K562 (cell line): ENCODE results near the gene ZSCAN22. TPM values are rescaled to one million over a fixed set of nuclear protein-coding genes. Genes with fewer than 3 reads are reported as not detected.

ENCODE experiments used
- ARNT ChIP-seq, 2 experiments: fragments of 450-650 bp; IDR thresholded peaks; 2 replicates each; pipeline ENCODE4 v1.6.1; 2016; ENCODE audit warnings: mild to moderate bottlenecking in 1 of 2
- ETV6 ChIP-seq, 3 experiments: fragments of 150-350 bp in 1 of 3; sonication (generic) in 1 of 3; formaldehyde crosslinking in 1 of 3; IDR thresholded peaks; 2 replicates each; pipeline versions ENCODE4 v1.6.1 to v1.8.0; 2014 to 2022; ENCODE audit warnings: borderline replicate concordance in 2 of 3, low read depth in 2 of 3, antibody characterized with exemption in 1 of 3, low read length in 1 of 3, mild to moderate bottlenecking in 1 of 3, missing genetic modification reagents in 1 of 3
- GATAD2B ChIP-seq: fragments of 450-650 bp; IDR thresholded peaks from 2 replicates; pipeline ENCODE4 v1.6.1; 2017; ENCODE audit warnings: mild to moderate bottlenecking, borderline replicate concordance
- HMG20A ChIP-seq: fragments of 450-650 bp; formaldehyde crosslinking; conservative IDR thresholded peaks from 2 replicates; pipeline ENCODE4 v1.4.0; 2020; ENCODE audit warnings: mild to moderate bottlenecking, mixed read lengths
- NBN ChIP-seq: fragments of 450-650 bp; IDR thresholded peaks from 2 replicates; pipeline ENCODE4 v1.6.1; 2016; ENCODE audit warnings: low read depth, mild to moderate bottlenecking
- NCOA2 ChIP-seq, 2 experiments: fragments of 450-650 bp; IDR thresholded peaks; 2 replicates each; pipeline ENCODE4 v1.6.1; 2018; ENCODE audit warnings: mild to moderate bottlenecking in 2 of 2, moderate library complexity in 1 of 2; ENCODE audit not compliant: partially characterized antibody in 2 of 2
- PCBP1 ChIP-seq: fragments of 200-400 bp; formaldehyde crosslinking; IDR thresholded peaks from 2 replicates; pipeline ENCODE4 v1.6.1; 2018; ENCODE audit warnings: mild to moderate bottlenecking, low read depth, low read length; ENCODE audit not compliant: poor library complexity, severe bottlenecking
- POU5F1 ChIP-seq: fragments of 150-350 bp; IDR thresholded peaks from 2 replicates; pipeline ENCODE4 v1.6.1; 2014; ENCODE audit warnings: borderline replicate concordance, low read length, low read depth, mild to moderate bottlenecking; ENCODE audit not compliant: partially characterized antibody
- PPARD ChIP-seq: fragments of 250-450 bp; sonication (Bioruptor Pico); IDR thresholded peaks from 2 replicates; pipeline ENCODE4 v1.8.0; 2022; ENCODE audit warnings: inconsistent platforms, mild to moderate bottlenecking, moderate library complexity
- PTBP1 ChIP-seq: fragments of 200-400 bp; formaldehyde crosslinking; IDR thresholded peaks from 2 replicates; pipeline ENCODE4 v1.6.1; 2017; ENCODE audit warnings: low read depth, low read length
- RBBP5 ChIP-seq: fragments of 200-600 bp; sonication (generic); IDR thresholded peaks from 2 replicates; pipeline ENCODE4 v1.6.1; 2012; ENCODE audit warnings: borderline replicate concordance, mild to moderate bottlenecking, low read length, control low read depth, inconsistent platforms; ENCODE audit not compliant: insufficient read depth, poor library complexity, severe bottlenecking
- RCOR1 ChIP-seq, 2 experiments: IDR thresholded peaks; 2 replicates each; pipeline ENCODE4 v1.6.1; 2012; ENCODE audit warnings: low read depth in 2 of 2, low read length in 2 of 2, borderline replicate concordance in 1 of 2, improper control_type of control experiment in 1 of 2
- SMARCE1 ChIP-seq: fragments of 450-650 bp; IDR thresholded peaks from 2 replicates; pipeline ENCODE4 v1.7.1; 2016; ENCODE audit warnings: mild to moderate bottlenecking
- SNRNP70 ChIP-seq: fragments of 200-400 bp; formaldehyde crosslinking; optimal IDR thresholded peaks from 2 replicates; pipeline ENCODE3; 2017; ENCODE audit warnings: low read depth, low read length
- TSHZ1 ChIP-seq: fragments of 250-450 bp; sonication (Bioruptor Pico); IDR thresholded peaks from 2 replicates; pipeline ENCODE4 v1.4.0; 2020; ENCODE audit warnings: mild to moderate bottlenecking, moderate library complexity
- ZNF584 ChIP-seq: fragments of 200-800 bp; sonication (Bioruptor generic); IDR thresholded peaks from 2 replicates; pipeline ENCODE4 v1.6.1; 2016; ENCODE audit warnings: low read depth, mild to moderate bottlenecking, missing genetic modification characterization, missing compliant biosample characterization
- polyA plus RNA-seq, 8 experiments: library from polyadenylated mRNA; depleted of rRNA in 4 of 8; stranded (reverse) in 5 of 8; unstranded in 3 of 8; fragments of >200 nt; fragmentation: Nextera tagmentation in 2 of 8; fragmentation: Illumina TruSeq in 1 of 8; extraction: Ambion mirVana in 2 of 8; extraction: Trizol in 1 of 8; gene quantifications; 2 replicates each; pipeline versions ENCODE4 v1.2.1 to v1.2.3, GENCODE V29; 2011 to 2014; ENCODE audit warnings: inconsistent platforms in 1 of 8, missing spikeins in 1 of 8
- total RNA-seq, 7 experiments: library from RNA; depleted of rRNA in 6 of 7; stranded (reverse); fragments of >200 nt in 6 of 7; fragmentation: Illumina TruSeq in 2 of 7; extraction: Trizol in 2 of 7; gene quantifications; 2 replicates each; pipeline versions ENCODE4 v1.2.1 to v1.2.3, GENCODE V29; 2011 to 2021; ENCODE audit warnings: low replicate concordance in 1 of 7
- TF ChIP-seq, protein P1 (sequence below): fragments of 450-650 bp; IDR thresholded peaks from 2 replicates; pipeline ENCODE4 v1.7.1; 2018; ENCODE audit warnings: mild to moderate bottlenecking, low read depth; ENCODE audit not compliant: partially characterized antibody

The ZSCAN22 gene
- total and polyA plus RNA-seq, 9 of the 15 experiments (the other 6 are each of a cell fraction or from before 2014, with no cell fraction given): 0.98 to 5.3 (median 3.0) TPM

- TF ChIP-seq GATAD2B: no peak
- 0 out of 4 replicates have a peak, but pooled peaks of 1 of the 2 experiments have one; percentile 34 for TF ChIP-seq ETV6 (IDR thresholded peaks at IDR 0.05; ENCODE audit: borderline replicate concordance in 1 of 2, low read depth in 2 of 2, low read length in 1 of 2)
- no peak for TF ChIP-seq ETV6 (CRISPR knock-in tag; IDR thresholded peaks at IDR 0.05; ENCODE audit: borderline replicate concordance)
- TF ChIP-seq RBBP5: peak; percentile 64
- no peak; the same call in 1 of the 2 replicates for TF ChIP-seq PTBP1
- TF ChIP-seq, protein P1, sequence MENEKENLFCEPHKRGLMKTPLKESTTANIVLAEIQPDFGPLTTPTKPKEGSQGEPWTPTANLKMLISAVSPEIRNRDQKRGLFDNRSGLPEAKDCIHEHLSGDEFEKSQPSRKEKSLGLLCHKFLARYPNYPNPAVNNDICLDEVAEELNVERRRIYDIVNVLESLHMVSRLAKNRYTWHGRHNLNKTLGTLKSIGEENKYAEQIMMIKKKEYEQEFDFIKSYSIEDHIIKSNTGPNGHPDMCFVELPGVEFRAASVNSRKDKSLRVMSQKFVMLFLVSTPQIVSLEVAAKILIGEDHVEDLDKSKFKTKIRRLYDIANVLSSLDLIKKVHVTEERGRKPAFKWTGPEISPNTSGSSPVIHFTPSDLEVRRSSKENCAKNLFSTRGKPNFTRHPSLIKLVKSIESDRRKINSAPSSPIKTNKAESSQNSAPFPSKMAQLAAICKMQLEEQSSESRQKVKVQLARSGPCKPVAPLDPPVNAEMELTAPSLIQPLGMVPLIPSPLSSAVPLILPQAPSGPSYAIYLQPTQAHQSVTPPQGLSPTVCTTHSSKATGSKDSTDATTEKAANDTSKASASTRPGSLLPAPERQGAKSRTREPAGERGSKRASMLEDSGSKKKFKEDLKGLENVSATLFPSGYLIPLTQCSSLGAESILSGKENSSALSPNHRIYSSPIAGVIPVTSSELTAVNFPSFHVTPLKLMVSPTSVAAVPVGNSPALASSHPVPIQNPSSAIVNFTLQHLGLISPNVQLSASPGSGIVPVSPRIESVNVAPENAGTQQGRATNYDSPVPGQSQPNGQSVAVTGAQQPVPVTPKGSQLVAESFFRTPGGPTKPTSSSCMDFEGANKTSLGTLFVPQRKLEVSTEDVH: peak; percentile 78
- peak; percentile 88 for TF ChIP-seq PCBP1
- TF ChIP-seq RCOR1 (IDR thresholded peaks at IDR 0.05; ENCODE audit: borderline replicate concordance in 1 of 2, low read depth in 2 of 2, low read length in 2 of 2): peak in 1 of 2 experiments; percentile 5; a peak in 1 of 4 replicates
- TF ChIP-seq PPARD (CRISPR knock-in tag): no peak
- peak; percentile 82; the same call in 1 of the 2 replicates for TF ChIP-seq NBN
- TF ChIP-seq ARNT (IDR thresholded peaks at IDR 0.05): peak in 1 of 2 experiments; percentile 64; a peak in 2 of 4 replicates
- TF ChIP-seq SMARCE1: no peak; the same call in 1 of the 2 replicates
- TF ChIP-seq TSHZ1 (CRISPR knock-in tag): no peak
- TF ChIP-seq ZNF584: no peak
- TF ChIP-seq POU5F1: peak; percentile 27
- no peak for TF ChIP-seq NCOA2 (IDR thresholded peaks at IDR 0.05; ENCODE audit: partially characterized antibody in 2 of 2)
- TF ChIP-seq SNRNP70: no peak
- TF ChIP-seq HMG20A (CRISPR knock-in tag): no peak
Measured at GRCh38 chr19:58362272-58362994, 35.6 kb downstream of the ZSCAN22 start, which contains the start of gene ZNF497 (continued).
